ENCODE measurements around the gene PPP1R37.

PPP1R37 gene

GRCh38 chr19:45175515-45176345 is 82.8 kb downstream of the PPP1R37 start:
- no peak for FAIRE-seq

- no peak for FAIRE-seq
Measured at GRCh38 chr19:45177817-45178261, 84.9 kb downstream of the PPP1R37 start, which contains the start of gene TRAPPC6A. TSS of gene TRAPPC6A (minus strand) at chr19:45178237. CDS start at chr19:45178218, 19 bp downstream.

GRCh38 chr19:45178262-45179071 is 85.5 kb downstream of the PPP1R37 start, which contains the start of gene BLOC1S3:
TSS of gene BLOC1S3 (plus strand) at chr19:45178784. CDS start at chr19:45179297, 513 bp downstream.
- FAIRE-seq = peak; percentile 97

GRCh38 chr19:45179072-45179891 is 86.3 kb downstream of the PPP1R37 start:
- no peak for FAIRE-seq

GRCh38 chr19:45179892-45180370 is 87.0 kb downstream of the PPP1R37 start:
- no peak for FAIRE-seq

GRCh38 chr19:45180936-45181335 is 88.0 kb downstream of the PPP1R37 start:
- FAIRE-seq = no peak

- no peak for FAIRE-seq
Measured at GRCh38 chr19:45182758-45183157, 89.8 kb downstream of the PPP1R37 start.

- FAIRE-seq = no peak
Measured at GRCh38 chr19:45184115-45184514, 91.1 kb downstream of the PPP1R37 start.

GRCh38 chr19:45186509-45187334 is 93.7 kb downstream of the PPP1R37 start:
- no peak for FAIRE-seq

- FAIRE-seq = no peak
Measured at GRCh38 chr19:45187421-45188100, 94.6 kb downstream of the PPP1R37 start.

- no peak for FAIRE-seq
Measured at GRCh38 chr19:45189971-45190370, 97.0 kb downstream of the PPP1R37 start.

- no peak for FAIRE-seq
Measured at GRCh38 chr19:45191375-45191774, 98.4 kb downstream of the PPP1R37 start.

GRCh38 chr19:45195764-45196163 is 102.8 kb downstream of the PPP1R37 start:
- FAIRE-seq = no peak
